DND-41 (cell line): Measurements from ENCODE around the gene CCDC137.

ENCODE experiments used
- ATAC-seq: fragments of 200-7000 bp; cut with Tn5 transposase; 3 replicates; pipeline ENCODE4 v1.9.1; 2021; ENCODE audit warnings: low read depth; ENCODE audit not compliant: insufficient read depth
- DNase-seq: peaks from one replicate; pipeline ENCODE4 v3.0.0-alpha.2; 2020
- H2AFZ ChIP-seq: 2 replicates; pipeline ENCODE4 v1.6.0; 2012; ENCODE audit warnings: low read depth, low read length
- H3K27ac ChIP-seq: 2 replicates; pipeline ENCODE4 v1.5.1; 2012; ENCODE audit warnings: low read length, inconsistent platforms
- H3K27me3 ChIP-seq: fragments of 200-600 bp; sonication (generic); 2 replicates; pipeline ENCODE4 v1.6.0; 2012; ENCODE audit warnings: low read length, mild to moderate bottlenecking, inconsistent platforms; ENCODE audit not compliant: insufficient read depth, poor library complexity
- H3K36me3 ChIP-seq: 2 replicates; pipeline ENCODE4 v1.5.1; 2012; ENCODE audit warnings: low read length, inconsistent platforms; ENCODE audit not compliant: insufficient read depth
- H3K4me1 ChIP-seq: 2 replicates; pipeline ENCODE4 v1.5.1; 2012; ENCODE audit warnings: mild to moderate bottlenecking, low read length; ENCODE audit not compliant: insufficient read depth
- H3K4me2 ChIP-seq: 2 replicates; pipeline ENCODE4 v1.6.0; 2012; ENCODE audit warnings: mild to moderate bottlenecking, moderate library complexity, low read length, inconsistent platforms; ENCODE audit not compliant: insufficient read depth
- H3K4me3 ChIP-seq, 2 experiments: fragments of 200-600 bp in 1 of 2; shearing (Covaris generic) in 1 of 2; 2 replicates each; pipeline ENCODE4 v1.5.1; 2012 to 2016; ENCODE audit warnings: inconsistent platforms in 2 of 2, low read length in 2 of 2, mild to moderate bottlenecking in 2 of 2, low read depth in 1 of 2, moderate library complexity in 1 of 2
- H3K79me2 ChIP-seq: 2 replicates; pipeline ENCODE4 v1.6.0; 2012; ENCODE audit warnings: low read length, inconsistent platforms; ENCODE audit not compliant: insufficient read depth
- H3K9ac ChIP-seq: 2 replicates; pipeline ENCODE4 v1.6.0; 2012; ENCODE audit warnings: low read depth, mild to moderate bottlenecking, inconsistent platforms, low read length, moderate library complexity
- H3K9me3 ChIP-seq: 2 replicates; pipeline ENCODE4 v1.5.1; 2012; ENCODE audit warnings: low read length, moderate library complexity, mild to moderate bottlenecking, inconsistent platforms; ENCODE audit not compliant: insufficient read depth, severe bottlenecking
- H4K20me1 ChIP-seq: 2 replicates; pipeline ENCODE4 v1.6.0; 2012; ENCODE audit warnings: low read length; ENCODE audit not compliant: insufficient read depth
- EZH2 ChIP-seq: IDR thresholded peaks from 3 replicates; pipeline ENCODE4 v1.6.1; 2012; ENCODE audit warnings: borderline replicate concordance, low read depth, mild to moderate bottlenecking, moderate library complexity, low read length, inconsistent platforms; ENCODE audit not compliant: severe bottlenecking
- TF ChIP-seq, protein P1 (sequence below): IDR thresholded peaks from 2 replicates; pipeline ENCODE4 v1.5.1; 2012; ENCODE audit warnings: borderline replicate concordance, low read length, moderate library complexity, mild to moderate bottlenecking; ENCODE audit not compliant: poor library complexity, severe bottlenecking; ENCODE audit errors: extremely low read depth

Gene CCDC137

DNA sequence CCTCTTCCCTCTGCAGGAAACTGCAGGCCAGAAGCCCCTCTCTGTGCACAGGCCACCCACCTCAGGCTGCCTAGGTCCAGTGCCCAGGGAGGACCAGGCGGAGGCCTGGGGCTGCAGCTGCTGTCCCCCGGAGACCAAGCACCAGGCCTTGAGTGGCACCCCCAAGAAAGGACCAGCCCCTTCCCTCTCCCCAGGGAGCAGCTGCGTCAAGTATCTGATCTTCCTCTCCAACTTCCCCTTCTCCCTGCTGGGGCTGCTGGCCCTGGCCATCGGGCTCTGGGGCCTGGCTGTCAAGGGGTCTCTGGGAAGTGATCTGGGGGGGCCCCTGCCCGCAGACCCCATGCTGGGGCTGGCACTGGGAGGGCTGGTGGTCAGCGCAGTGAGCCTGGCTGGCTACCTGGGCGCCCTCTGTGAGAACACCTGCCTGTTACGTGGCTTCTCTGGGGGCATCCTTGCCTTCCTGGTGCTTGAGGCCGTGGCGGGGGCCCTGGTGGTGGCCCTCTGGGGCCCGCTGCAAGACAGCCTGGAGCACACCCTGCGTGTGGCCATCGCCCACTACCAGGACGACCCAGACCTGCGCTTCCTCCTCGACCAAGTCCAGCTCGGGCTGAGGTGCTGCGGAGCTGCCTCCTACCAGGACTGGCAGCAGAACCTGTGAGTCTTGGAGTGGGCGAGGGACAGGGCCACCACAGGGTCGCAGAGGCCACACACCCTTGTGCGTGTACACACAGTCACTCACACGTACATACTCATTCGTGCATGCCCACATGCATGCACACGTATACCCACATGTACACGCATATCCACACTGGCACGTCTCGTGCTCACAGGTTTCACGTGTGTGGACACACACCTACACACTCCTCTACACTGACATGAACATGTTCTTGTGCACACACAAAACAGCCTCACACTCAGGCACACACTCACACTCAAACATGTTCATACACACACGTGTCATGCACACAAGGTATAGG, 21.3 kb upstream of the CCDC137 start:
- Histone ChIP-seq H2AFZ (no peak overlapping the region), H3K36me3 (no peaks in the 10 kb centered on the region), H3K4me1 (no peaks in the 10 kb centered on the region), H3K79me2 (no peaks in the 10 kb centered on the region), H3K9me3 (peaks cover 2% of the 10 kb centered on the region), H3K9ac (no peak overlapping the region), H3K4me2 (no peak overlapping the region), H3K4me3 (no peak overlapping the region), H3K27ac (no peak overlapping the region), H3K27me3 (no peaks in the 10 kb centered on the region), H4K20me1 (no peaks in the 10 kb centered on the region)
- TF ChIP-seq, protein P1, sequence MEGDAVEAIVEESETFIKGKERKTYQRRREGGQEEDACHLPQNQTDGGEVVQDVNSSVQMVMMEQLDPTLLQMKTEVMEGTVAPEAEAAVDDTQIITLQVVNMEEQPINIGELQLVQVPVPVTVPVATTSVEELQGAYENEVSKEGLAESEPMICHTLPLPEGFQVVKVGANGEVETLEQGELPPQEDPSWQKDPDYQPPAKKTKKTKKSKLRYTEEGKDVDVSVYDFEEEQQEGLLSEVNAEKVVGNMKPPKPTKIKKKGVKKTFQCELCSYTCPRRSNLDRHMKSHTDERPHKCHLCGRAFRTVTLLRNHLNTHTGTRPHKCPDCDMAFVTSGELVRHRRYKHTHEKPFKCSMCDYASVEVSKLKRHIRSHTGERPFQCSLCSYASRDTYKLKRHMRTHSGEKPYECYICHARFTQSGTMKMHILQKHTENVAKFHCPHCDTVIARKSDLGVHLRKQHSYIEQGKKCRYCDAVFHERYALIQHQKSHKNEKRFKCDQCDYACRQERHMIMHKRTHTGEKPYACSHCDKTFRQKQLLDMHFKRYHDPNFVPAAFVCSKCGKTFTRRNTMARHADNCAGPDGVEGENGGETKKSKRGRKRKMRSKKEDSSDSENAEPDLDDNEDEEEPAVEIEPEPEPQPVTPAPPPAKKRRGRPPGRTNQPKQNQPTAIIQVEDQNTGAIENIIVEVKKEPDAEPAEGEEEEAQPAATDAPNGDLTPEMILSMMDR, result no peak
- TF ChIP-seq EZH2, result no peak
- ATAC-seq, result no peak
- DNase-seq, result no peak

GRCh38 chr17:81646869-81647600, 19.5 kb upstream of the CCDC137 start:
- Histone ChIP-seq H3K27ac (no peak overlapping the region), H2AFZ (no peak overlapping the region), H3K9me3 (peaks cover 2% of the 10 kb centered on the region), H3K9ac (no peak overlapping the region), H4K20me1 (no peaks in the 10 kb centered on the region), H3K36me3 (no peaks in the 10 kb centered on the region), H3K4me3 (no peak overlapping the region), H3K79me2 (no peaks in the 10 kb centered on the region), H3K4me1 (no peaks in the 10 kb centered on the region), H3K27me3 (no peaks in the 10 kb centered on the region), H3K4me2 (no peak overlapping the region)
- no peak for DNase-seq
- TF ChIP-seq, protein P1, result no peak
- no peak for TF ChIP-seq EZH2
- no peak for ATAC-seq

DNA sequence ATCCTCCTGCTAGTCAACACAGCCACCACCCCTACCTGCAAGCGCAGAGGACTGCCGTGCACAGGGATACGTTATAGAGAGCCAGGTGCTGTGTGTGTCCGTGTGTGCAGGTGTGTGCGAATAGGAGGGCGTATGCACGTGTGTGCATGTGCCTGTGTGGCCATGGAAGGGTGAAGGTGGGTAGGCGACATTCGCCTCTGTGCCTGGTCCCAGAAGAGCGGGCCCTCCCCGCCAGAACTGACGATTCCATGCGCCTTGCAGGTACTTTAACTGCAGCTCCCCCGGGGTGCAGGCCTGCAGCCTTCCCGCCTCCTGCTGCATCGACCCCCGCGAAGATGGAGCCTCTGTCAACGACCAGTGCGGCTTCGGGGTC, 18.9 kb upstream of the CCDC137 start:
- peaks cover 2% of the 10 kb centered on the region for H3K9me3 ChIP-seq
- H2AFZ ChIP-seq, result no peak overlapping the region
- no peaks in the 10 kb centered on the region for H3K79me2 ChIP-seq
- TF ChIP-seq, protein P1, result no peak
- TF ChIP-seq EZH2, result no peak
- H3K9ac ChIP-seq, result no peak overlapping the region
- no peaks in the 10 kb centered on the region for H4K20me1 ChIP-seq
- ATAC-seq (no peak), DNase-seq (no peak)
- H3K4me3 ChIP-seq, result no peak overlapping the region
- no peak overlapping the region for H3K27ac ChIP-seq
- H3K4me2 ChIP-seq, result no peak overlapping the region
- no peaks in the 10 kb centered on the region for H3K4me1 ChIP-seq
- no peaks in the 10 kb centered on the region for H3K27me3 ChIP-seq
- H3K36me3 ChIP-seq, result no peaks in the 10 kb centered on the region
